ENCODE results near the gene MEN1. TPM values are rescaled to one million over a fixed set of nuclear protein-coding genes. Genes with fewer than 3 reads are reported as not detected.

The MEN1 gene
- total and polyA plus RNA-seq, 9 of the 15 experiments (the other 6 are each of a cell fraction or from before 2014, with no cell fraction given), result 3.4 to 57.2 (median 19.3) TPM

DNA sequence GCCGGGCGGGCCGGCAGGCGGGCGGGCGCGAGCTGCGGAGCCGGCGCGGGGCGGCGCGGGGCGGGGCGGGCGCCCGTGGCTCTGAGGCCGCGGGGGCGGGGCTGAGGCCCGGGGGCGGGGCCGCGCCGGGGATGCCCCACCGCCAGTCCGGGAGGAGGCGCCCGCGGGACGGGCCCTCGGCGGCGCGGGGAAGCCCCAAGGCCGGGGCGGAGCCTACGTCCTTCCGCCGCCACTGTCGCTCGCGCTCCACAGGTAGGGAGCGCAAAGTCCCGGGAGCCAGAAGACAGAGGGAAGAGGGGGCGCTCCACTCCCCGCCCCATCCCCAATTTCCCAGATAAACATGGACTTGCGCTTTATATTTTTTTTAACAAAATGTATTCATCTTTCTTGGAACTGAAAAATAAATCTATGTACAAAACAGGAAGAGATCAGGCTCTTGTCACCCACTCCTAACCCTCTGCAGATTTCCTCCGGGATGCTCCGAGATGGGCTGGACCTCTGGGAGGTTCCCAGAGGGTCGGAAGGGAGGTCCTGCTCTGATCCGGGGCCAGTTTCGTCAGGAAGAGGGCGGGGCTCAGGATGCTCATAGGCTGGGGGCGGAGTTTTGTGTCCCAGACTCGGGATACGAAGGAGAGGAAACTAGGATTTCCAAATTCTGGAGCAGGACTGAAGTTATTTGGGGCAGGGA is 7.0 kb downstream of the MEN1 start, which contains the start of gene MAP4K2 (continued):
- TF ChIP-seq CREBBP (IDR thresholded peaks at IDR 0.05; ENCODE audit: low read depth, low read length) (no peak), PHF20 (IDR thresholded peaks at IDR 0.05; ENCODE audit: partially characterized antibody) (no peak), NCOA1 (IDR thresholded peaks at IDR 0.05; ENCODE audit: low read depth) (no peak), ESRRB (CRISPR knock-in tag; IDR thresholded peaks at IDR 0.05; ENCODE audit: borderline replicate concordance) (no peak), NR4A1 (CRISPR knock-in tag; IDR thresholded peaks at IDR 0.05) (no peak), NR4A1 (tag; IDR thresholded peaks at IDR 0.05) (no peak), ZNF830 (CRISPR knock-in tag; IDR thresholded peaks at IDR 0.05) (no peak), SPI1 (IDR thresholded peaks at IDR 0.05; ENCODE audit: borderline replicate concordance, low read depth, low read length) (no peak), ZNF436 (CRISPR knock-in tag; IDR thresholded peaks at IDR 0.05) (no peak), HCFC1 (IDR thresholded peaks at IDR 0.05; ENCODE audit: low read depth, low read length) (peak; percentile 48; the same call in 1 of the 2 replicates), XRCC4 (IDR thresholded peaks at IDR 0.05; ENCODE audit: extremely low read depth, insufficient read depth, insufficient read length) (no peak), DDX20 (tag; IDR thresholded peaks at IDR 0.05; ENCODE audit: low read depth) (no peak), MEF2D (tag; conservative IDR thresholded peaks at IDR 0.05; ENCODE audit: low read depth) (no peak), NR2C2 (CRISPR knock-in tag; IDR thresholded peaks at IDR 0.05) (no peak), NR2C2 (tag; IDR thresholded peaks at IDR 0.05) (peak; percentile 52), CHD4 (IDR thresholded peaks at IDR 0.05; ENCODE audit: insufficient read depth, insufficient replicate concordance, low read depth, low read length, poor library complexity, severe bottlenecking) (no peak), NELFE (IDR thresholded peaks at IDR 0.05; ENCODE audit: insufficient read depth, insufficient read length) (no peak), PHB (CRISPR knock-in tag; IDR thresholded peaks at IDR 0.05) (no peak), SREBF2 (CRISPR knock-in tag; IDR thresholded peaks at IDR 0.05) (no peak), MCM7 (IDR thresholded peaks at IDR 0.05) (no peak)
- TF ChIP-seq, protein P1, sequence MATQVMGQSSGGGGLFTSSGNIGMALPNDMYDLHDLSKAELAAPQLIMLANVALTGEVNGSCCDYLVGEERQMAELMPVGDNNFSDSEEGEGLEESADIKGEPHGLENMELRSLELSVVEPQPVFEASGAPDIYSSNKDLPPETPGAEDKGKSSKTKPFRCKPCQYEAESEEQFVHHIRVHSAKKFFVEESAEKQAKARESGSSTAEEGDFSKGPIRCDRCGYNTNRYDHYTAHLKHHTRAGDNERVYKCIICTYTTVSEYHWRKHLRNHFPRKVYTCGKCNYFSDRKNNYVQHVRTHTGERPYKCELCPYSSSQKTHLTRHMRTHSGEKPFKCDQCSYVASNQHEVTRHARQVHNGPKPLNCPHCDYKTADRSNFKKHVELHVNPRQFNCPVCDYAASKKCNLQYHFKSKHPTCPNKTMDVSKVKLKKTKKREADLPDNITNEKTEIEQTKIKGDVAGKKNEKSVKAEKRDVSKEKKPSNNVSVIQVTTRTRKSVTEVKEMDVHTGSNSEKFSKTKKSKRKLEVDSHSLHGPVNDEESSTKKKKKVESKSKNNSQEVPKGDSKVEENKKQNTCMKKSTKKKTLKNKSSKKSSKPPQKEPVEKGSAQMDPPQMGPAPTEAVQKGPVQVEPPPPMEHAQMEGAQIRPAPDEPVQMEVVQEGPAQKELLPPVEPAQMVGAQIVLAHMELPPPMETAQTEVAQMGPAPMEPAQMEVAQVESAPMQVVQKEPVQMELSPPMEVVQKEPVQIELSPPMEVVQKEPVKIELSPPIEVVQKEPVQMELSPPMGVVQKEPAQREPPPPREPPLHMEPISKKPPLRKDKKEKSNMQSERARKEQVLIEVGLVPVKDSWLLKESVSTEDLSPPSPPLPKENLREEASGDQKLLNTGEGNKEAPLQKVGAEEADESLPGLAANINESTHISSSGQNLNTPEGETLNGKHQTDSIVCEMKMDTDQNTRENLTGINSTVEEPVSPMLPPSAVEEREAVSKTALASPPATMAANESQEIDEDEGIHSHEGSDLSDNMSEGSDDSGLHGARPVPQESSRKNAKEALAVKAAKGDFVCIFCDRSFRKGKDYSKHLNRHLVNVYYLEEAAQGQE (IDR thresholded peaks at IDR 0.05; ENCODE audit: borderline replicate concordance), result no peak; the same call in 1 of the 2 replicates
- TF ChIP-seq, protein P1 (CRISPR knock-in tag; IDR thresholded peaks at IDR 0.05; ENCODE audit: low read depth), result no peak
- TF ChIP-seq, protein P2, sequence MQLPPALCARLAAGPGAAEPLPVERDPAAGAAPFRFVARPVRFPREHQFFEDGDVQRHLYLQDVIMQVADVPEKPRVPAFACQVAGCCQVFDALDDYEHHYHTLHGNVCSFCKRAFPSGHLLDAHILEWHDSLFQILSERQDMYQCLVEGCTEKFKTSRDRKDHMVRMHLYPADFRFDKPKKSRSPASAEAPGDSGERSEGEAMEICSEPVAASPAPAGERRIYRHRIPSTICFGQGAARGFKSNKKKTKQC (CRISPR knock-in tag; IDR thresholded peaks at IDR 0.05), result no peak
